Measurements from ENCODE around the gene RNF214.

- TF ChIP-seq CTCF (conservative IDR thresholded peaks at IDR 0.05) (no peak), EZH2 (IDR thresholded peaks at IDR 0.05; ENCODE audit: low read depth) (no peak)
These were observed 23.5 kb downstream of the RNF214 start for GRCh38 chr11:117255966-117256365.
